GM12878 (cell line): ENCODE results near the gene HMOX2.

Experiments
- CBX3 ChIP-seq: fragments of 200-600 bp; sonication (generic); IDR thresholded peaks from 2 replicates; pipeline ENCODE4 v1.6.1; 2016; ENCODE audit warnings: low read depth, borderline replicate concordance
- EGR1 ChIP-seq, 2 experiments: IDR thresholded peaks; 1 replicate in 1 of 2; 2 replicates in 1 of 2; pipeline ENCODE4 v1.6.1; 2011 to 2012; ENCODE audit warnings: low read depth in 2 of 2, low read length in 2 of 2, borderline replicate concordance in 1 of 2, mild to moderate bottlenecking in 1 of 2, moderate library complexity in 1 of 2
- SRF ChIP-seq, 2 experiments: IDR thresholded peaks; 2 replicates each; pipeline ENCODE4 v1.6.1; 2011; ENCODE audit warnings: low read depth in 2 of 2, low read length in 2 of 2, mild to moderate bottlenecking in 1 of 2, moderate library complexity in 1 of 2
- TCF3 ChIP-seq: IDR thresholded peaks from 2 replicates; pipeline ENCODE4 v1.6.1; 2012; ENCODE audit warnings: low read depth, mild to moderate bottlenecking, low read length, borderline replicate concordance; ENCODE audit not compliant: insufficient read depth

DNA sequence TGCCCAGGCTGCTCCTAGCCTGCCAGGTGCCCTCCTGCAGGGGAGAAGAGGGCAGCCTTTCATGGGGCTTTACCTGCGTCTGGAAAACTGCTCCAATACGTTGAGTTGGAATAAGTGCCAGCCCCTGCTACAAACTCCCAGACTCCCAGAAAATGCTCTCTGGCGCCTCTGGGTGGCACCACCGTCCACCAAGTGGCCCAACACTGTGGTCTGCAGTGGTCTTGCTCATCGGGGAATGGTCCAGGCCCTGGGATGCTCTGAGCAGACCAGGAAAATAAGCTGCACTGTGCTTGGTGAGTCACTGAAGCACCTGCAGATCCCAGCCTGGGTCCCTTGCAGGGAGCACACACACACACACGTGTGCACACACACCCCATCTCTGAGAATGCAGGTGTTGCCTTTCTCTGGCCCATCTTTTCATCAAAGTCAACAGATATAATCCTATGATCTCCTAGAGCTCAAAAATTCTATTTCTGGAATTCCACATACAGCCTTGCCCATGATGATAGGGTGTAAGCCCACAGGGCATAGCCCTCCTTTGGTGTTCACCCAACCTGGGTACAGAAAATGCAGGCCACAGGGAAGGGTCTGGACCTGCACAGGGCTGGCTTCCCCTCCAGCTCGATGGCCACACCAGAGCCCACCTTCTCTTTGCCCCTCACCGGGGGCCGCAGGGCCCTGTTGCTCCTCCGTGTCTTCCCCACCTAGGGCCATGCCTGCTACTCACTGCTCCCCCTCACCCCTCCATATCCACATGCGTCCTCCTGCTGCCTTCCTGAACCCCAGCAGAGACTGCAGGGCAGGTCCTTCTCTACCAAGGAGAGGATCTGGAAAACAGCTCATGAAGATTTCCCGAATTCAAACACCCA, 41.8 kb downstream of the HMOX2 start:
- TF ChIP-seq SRF (IDR thresholded peaks at IDR 0.05; ENCODE audit: low read depth in 2 of 2, low read length in 2 of 2): no peak
- TF ChIP-seq EGR1 (IDR thresholded peaks at IDR 0.05; ENCODE audit: borderline replicate concordance in 1 of 2, low read depth in 2 of 2, low read length in 2 of 2): no peak
- no peak for TF ChIP-seq CBX3
- TF ChIP-seq TCF3: no peak
